ENCODE measurements around the gene ZNF362. TPM values are rescaled to one million over a fixed set of nuclear protein-coding genes. Genes with fewer than 3 reads are reported as not detected.

The ZNF362 gene
- total and polyA plus RNA-seq, 2 of the 13 experiments (the other 11 are each of a cell fraction or from before 2014, with no cell fraction given), result 8.3 to 14.2 TPM

DNA sequence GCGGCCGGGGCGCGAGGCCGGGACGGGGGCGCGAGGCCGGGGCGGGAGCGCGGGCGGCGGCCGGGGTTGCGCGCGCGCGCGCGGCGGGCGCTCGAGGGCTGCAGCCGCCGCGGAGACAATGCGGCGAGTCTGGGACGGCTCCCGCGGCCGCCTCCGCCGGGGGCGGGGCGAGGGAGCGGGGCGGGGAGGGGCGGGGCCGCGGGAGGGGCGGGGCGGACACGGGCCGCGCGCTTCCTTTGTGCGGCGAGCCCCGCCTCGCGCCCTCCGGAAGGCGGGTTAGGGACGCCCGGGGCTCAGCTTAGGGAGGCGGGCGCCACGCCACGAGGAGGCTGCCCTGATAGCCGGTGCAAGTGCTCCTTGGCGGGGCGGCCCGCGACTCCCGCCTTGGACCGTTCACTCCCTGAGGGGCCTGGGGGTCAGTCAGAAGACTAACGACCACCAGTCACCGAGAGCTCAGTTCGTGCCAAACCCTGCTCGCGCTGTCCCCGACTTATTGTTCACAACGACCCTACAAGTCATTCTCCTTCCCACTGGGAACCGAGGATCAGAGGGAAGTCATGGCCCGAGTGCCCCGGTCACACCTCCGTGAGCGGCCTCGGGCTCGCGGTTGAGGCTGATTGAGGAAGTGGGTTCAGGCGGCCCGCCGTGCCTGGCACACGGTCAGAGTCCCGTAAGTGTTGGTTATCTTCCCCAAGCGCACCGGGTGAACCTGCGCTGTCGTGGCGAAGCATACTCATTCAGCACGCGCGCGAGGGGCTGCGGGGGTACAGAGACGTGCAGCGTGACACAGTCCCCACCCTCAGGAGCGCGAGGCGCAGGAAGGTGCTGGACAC lies 93.7 kb downstream of the ZNF362 start (continued):
- TF ChIP-seq, protein P1, sequence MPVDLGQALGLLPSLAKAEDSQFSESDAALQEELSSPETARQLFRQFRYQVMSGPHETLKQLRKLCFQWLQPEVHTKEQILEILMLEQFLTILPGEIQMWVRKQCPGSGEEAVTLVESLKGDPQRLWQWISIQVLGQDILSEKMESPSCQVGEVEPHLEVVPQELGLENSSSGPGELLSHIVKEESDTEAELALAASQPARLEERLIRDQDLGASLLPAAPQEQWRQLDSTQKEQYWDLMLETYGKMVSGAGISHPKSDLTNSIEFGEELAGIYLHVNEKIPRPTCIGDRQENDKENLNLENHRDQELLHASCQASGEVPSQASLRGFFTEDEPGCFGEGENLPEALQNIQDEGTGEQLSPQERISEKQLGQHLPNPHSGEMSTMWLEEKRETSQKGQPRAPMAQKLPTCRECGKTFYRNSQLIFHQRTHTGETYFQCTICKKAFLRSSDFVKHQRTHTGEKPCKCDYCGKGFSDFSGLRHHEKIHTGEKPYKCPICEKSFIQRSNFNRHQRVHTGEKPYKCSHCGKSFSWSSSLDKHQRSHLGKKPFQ (CRISPR knock-in tag; IDR thresholded peaks at IDR 0.05; ENCODE audit: insufficient replicate concordance), result peak; percentile 18
- TF ChIP-seq KDM5A (IDR thresholded peaks at IDR 0.05; ENCODE audit: borderline replicate concordance, low read length), result no peak
- TF ChIP-seq SP4 (CRISPR knock-in tag; IDR thresholded peaks at IDR 0.05), result no peak
- 0 out of 2 replicates have a peak, but pooled peaks have one; percentile 54 for TF ChIP-seq ZNF124 (CRISPR knock-in tag; IDR thresholded peaks at IDR 0.05)
- peak; percentile 74 for TF ChIP-seq KDM2A (CRISPR knock-in tag; IDR thresholded peaks at IDR 0.05; ENCODE audit: borderline replicate concordance, low read depth)
- TF ChIP-seq TCF12 (IDR thresholded peaks at IDR 0.05), result no peak
- TF ChIP-seq TCF12 (CRISPR knock-in tag; IDR thresholded peaks at IDR 0.05), result peak; percentile 58; the same call in 1 of the 2 replicates
- peak; percentile 30; the same call in 1 of the 2 replicates for TF ChIP-seq ZNF607 (CRISPR knock-in tag; IDR thresholded peaks at IDR 0.05; ENCODE audit: borderline replicate concordance)
- TF ChIP-seq, protein P2, sequence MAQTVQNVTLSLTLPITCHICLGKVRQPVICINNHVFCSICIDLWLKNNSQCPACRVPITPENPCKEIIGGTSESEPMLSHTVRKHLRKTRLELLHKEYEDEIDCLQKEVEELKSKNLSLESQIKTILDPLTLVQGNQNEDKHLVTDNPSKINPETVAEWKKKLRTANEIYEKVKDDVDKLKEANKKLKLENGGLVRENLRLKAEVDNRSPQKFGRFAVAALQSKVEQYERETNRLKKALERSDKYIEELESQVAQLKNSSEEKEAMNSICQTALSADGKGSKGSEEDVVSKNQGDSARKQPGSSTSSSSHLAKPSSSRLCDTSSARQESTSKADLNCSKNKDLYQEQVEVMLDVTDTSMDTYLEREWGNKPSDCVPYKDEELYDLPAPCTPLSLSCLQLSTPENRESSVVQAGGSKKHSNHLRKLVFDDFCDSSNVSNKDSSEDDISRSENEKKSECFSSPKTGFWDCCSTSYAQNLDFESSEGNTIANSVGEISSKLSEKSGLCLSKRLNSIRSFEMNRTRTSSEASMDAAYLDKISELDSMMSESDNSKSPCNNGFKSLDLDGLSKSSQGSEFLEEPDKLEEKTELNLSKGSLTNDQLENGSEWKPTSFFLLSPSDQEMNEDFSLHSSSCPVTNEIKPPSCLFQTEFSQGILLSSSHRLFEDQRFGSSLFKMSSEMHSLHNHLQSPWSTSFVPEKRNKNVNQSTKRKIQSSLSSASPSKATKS (CRISPR knock-in tag; IDR thresholded peaks at IDR 0.05), result no peak
- TF ChIP-seq CC2D1A (CRISPR knock-in tag; IDR thresholded peaks at IDR 0.05), result no peak
- TF ChIP-seq NFAT5 (CRISPR knock-in tag; IDR thresholded peaks at IDR 0.05), result peak; percentile 61; the same call in 1 of the 2 replicates
- peak; percentile 56 for TF ChIP-seq HBP1 (CRISPR knock-in tag; IDR thresholded peaks at IDR 0.05; ENCODE audit: low read depth)
- no peak for TF ChIP-seq KDM6A (CRISPR knock-in tag; IDR thresholded peaks at IDR 0.05; ENCODE audit: low read depth)
- TF ChIP-seq ZNF333 (CRISPR knock-in tag; IDR thresholded peaks at IDR 0.05; ENCODE audit: borderline replicate concordance), result no peak
- TF ChIP-seq ZNF350 (CRISPR knock-in tag; IDR thresholded peaks at IDR 0.05; ENCODE audit: borderline replicate concordance, low read depth), result peak; percentile 77; the same call in 1 of the 2 replicates
- TF ChIP-seq ZNF33B (CRISPR knock-in tag; IDR thresholded peaks at IDR 0.05), result no peak
- TF ChIP-seq HOXA9 (CRISPR knock-in tag; IDR thresholded peaks at IDR 0.05; ENCODE audit: borderline replicate concordance), result peak; percentile 75

Data from HepG2 (cell line).